Measurements from ENCODE around the gene TIMM29.
"Not testable (repeated sequence)": the region's sequence is repeated elsewhere in the genome, so short reads cannot be mapped to it uniquely, and the experiment has no call there.

TIMM29 gene

DNA sequence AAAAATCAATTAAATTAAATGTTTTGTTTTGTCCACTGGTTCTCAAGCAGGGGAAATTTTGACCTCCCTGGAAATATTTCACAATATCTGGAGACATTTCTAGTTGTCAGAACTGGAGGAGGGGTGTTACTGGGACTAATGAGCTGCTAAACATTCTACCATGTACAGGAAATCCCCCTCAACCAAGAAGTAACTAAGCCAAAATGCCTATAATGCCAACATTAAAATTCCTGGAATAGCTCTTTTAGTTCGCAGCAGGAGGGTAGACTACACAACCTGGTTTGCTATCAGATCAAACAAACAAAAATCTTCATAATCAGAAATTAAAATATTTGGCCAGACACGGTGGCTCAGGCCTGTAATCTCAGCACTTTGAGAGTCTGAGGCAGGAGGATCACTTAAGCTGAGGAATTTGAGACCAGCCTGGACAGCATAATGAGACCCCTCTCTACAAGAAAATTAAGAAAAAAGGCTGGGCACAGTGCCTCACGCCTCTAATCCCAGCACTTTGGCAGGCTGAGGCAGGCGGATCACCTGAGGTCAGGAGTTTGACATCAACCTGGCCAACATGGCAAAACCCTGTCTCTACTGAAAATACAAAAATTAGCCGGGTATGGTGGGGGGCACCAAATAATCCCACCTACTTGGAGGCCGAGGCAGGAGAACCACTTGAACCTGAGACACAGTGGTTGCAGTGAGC is 18.5 kb downstream of the TIMM29 start:
- DNase-seq = no peak

DNA sequence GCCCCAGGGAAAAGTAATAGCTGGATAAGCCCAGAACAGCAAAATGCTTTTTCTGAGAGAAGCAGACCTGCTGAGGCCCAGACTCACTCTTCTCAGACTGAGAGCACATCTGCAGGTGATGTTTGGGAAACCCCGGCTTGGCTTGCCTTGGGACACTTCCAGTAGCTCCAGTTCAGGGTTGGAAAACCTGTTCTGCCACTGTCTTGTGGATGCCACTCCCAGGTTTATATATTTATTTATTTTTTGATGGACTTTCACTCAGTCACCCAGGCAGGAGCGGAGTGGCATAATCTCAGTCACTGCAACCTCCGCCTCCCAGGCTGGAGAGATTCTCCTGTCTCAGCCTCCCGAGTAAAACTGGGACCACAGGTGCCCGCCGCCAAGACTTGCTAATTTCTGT is 24.2 kb downstream of the TIMM29 start:
- no peak for DNase-seq

- not testable (repeated sequence) for DNase-seq
These were observed 30.8 kb downstream of the TIMM29 start for GRCh38 chr19:10959277-10959968.

GRCh38 chr19:10960314-10961072 is 31.9 kb downstream of the TIMM29 start, which contains the start of gene SMARCA4:
Gene SMARCA4 (plus strand): TSS chr19:10961030. CDS start chr19:10984152, 23,122 bp downstream.
- DNase-seq = peak; percentile 98

GRCh38 chr19:10961073-10961860 is 32.7 kb downstream of the TIMM29 start:
- DNase-seq = no peak

- DNase-seq = no peak
These were observed 34.3 kb downstream of the TIMM29 start for GRCh38 chr19:10962863-10963262.

DNA sequence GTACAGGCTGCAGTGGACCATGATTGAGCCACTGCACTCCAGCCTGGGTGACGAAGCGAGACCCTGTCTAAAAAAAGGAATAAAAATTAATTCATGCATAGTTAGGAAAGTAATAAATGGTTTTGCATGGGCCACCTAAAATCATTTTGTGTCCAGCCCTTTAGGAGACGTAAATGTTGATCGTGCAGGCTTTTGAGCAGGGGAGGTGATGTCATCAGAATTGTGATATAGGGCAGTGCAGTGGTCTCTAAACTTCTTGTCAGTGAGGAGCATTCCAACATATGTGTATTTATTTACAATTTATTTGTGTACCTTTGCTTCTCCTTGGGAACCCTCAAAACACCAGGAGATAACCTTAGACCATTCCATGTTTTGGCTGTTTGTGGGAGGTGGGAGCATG is 35.3 kb downstream of the TIMM29 start:
- DNase-seq = no peak

GRCh38 chr19:10964903-10965302 is 36.3 kb downstream of the TIMM29 start:
- DNase-seq = no peak

DNA sequence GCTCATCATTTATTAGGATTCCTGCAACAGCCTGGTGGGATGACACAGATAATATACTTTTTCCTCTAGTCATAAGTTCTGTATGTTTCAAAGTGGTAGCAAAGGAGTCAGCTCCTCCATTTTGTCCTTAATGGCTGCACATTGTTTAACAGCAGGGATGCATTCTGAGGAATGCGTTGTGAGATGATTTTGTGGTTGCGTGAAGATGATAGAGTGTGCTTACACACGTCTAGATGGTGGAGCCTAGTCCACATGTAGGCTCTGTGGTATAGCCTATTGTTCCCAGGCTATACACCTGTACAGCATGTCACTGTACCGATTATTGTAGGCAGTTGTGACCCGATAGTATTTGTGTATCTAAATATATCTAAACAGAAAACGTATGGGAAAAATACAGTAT is 36.8 kb downstream of the TIMM29 start:
- DNase-seq = no peak

DNA sequence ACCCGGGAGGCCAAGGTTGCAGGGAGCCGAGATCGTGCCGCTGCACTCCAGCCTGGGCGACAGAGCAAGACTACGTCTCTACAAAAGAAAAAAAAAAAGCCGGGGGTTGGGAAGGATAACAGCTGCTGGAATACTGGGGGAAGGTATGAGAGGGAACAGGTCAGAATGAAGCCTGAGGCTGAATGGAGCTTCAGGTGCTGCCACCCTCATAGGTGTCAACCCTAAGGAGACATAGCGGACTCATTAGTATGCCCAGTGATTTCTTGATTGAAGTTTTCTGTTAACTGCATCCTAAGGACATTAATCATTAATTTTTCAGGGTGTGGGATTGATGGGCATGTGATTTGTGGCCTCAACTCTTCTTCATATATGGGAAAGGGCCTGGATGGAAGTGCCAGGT is 38.2 kb downstream of the TIMM29 start:
- DNase-seq = no peak

GRCh38 chr19:10968527-10969135 is 40.0 kb downstream of the TIMM29 start:
- DNase-seq = no peak

- DNase-seq = no peak
These were observed 42.6 kb downstream of the TIMM29 start for GRCh38 chr19:10971107-10971726.

- DNase-seq = no peak
These were observed 46.9 kb downstream of the TIMM29 start for GRCh38 chr19:10975374-10976130.

GRCh38 chr19:10976131-10976892 is 47.7 kb downstream of the TIMM29 start:
- no peak for DNase-seq

- no peak for DNase-seq
These were observed 49.1 kb downstream of the TIMM29 start for GRCh38 chr19:10977742-10978092.

Data from activated CD8-positive, alpha-beta memory T cell treated with anti-CD3 and anti-CD28 coated beads, Interleukin-2, amount 50 U/mL, for 4 hours (primary cell).